Measurements from ENCODE around the gene TEDC1.

DNA sequence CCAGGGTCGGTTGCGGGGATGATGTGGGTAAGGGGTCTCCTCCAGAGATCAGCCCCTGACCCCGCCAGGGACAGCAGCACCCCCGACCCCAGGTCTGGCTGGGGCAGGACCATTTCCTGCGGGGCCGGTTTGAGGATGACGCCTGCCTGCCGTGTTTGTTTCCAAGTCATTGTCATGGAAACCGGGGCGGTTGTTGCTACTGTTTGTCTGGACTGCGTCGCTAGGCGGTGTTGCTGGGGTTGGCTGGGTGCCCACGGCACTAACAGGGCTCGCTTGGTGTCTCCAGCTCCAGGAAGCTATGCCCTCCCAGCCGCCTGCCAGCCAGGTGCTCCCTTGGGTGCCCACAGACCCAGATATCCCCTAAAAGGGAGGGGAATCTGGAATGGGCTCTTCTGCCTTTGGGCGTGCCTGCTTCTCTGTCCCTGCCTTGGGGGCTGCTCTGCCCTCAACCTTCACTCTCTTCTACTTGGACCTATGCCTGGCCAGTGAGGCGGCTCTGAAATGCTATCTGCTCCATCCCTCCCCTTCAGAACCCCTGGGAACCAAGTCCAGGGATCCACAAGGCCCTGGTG lies 9.1 kb upstream of the TEDC1 start:
- TF ChIP-seq, protein P1, sequence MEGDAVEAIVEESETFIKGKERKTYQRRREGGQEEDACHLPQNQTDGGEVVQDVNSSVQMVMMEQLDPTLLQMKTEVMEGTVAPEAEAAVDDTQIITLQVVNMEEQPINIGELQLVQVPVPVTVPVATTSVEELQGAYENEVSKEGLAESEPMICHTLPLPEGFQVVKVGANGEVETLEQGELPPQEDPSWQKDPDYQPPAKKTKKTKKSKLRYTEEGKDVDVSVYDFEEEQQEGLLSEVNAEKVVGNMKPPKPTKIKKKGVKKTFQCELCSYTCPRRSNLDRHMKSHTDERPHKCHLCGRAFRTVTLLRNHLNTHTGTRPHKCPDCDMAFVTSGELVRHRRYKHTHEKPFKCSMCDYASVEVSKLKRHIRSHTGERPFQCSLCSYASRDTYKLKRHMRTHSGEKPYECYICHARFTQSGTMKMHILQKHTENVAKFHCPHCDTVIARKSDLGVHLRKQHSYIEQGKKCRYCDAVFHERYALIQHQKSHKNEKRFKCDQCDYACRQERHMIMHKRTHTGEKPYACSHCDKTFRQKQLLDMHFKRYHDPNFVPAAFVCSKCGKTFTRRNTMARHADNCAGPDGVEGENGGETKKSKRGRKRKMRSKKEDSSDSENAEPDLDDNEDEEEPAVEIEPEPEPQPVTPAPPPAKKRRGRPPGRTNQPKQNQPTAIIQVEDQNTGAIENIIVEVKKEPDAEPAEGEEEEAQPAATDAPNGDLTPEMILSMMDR (IDR thresholded peaks at IDR 0.05), result no peak
- TF ChIP-seq, protein P2, sequence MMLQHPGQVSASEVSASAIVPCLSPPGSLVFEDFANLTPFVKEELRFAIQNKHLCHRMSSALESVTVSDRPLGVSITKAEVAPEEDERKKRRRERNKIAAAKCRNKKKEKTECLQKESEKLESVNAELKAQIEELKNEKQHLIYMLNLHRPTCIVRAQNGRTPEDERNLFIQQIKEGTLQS (CRISPR knock-in tag; conservative IDR thresholded peaks at IDR 0.05), result no peak
- no peak for TF ChIP-seq NFE2L1 (CRISPR knock-in tag; IDR thresholded peaks at IDR 0.05)
- TF ChIP-seq MXD4 (CRISPR knock-in tag; IDR thresholded peaks at IDR 0.05; ENCODE audit: borderline replicate concordance), result no peak
- TF ChIP-seq FOXJ3 (CRISPR knock-in tag; IDR thresholded peaks at IDR 0.05; ENCODE audit: borderline replicate concordance), result no peak
- no peak for TF ChIP-seq CREM (CRISPR knock-in tag; IDR thresholded peaks at IDR 0.05)
- TF ChIP-seq PRRX2 (CRISPR knock-in tag; IDR thresholded peaks at IDR 0.05), result no peak
